CD14-positive monocyte (primary cell): ENCODE data around the gene RBSN. TPM values are rescaled to one million over a fixed set of nuclear protein-coding genes. Genes with fewer than 3 reads are reported as not detected.

Experiments
- DNase-seq, 3 donors: peaks; one replicate each; pipeline ENCODE4 v3.0.0-alpha.2; 2011 to 2022
- H2AFZ ChIP-seq: 2 replicates; pipeline ENCODE4 v1.6.0; 2012; ENCODE audit warnings: mild to moderate bottlenecking, low read depth, low read length, inconsistent platforms; ENCODE audit not compliant: insufficient read depth, poor library complexity, severe bottlenecking
- H3K27ac ChIP-seq, 2 donors: 1 replicate in 1 of 2; 2 replicates in 1 of 2; pipeline ENCODE4 v1.5.1; 2012 to 2013; ENCODE audit warnings: low read length in 2 of 2, control low read depth in 1 of 2, inconsistent platforms in 1 of 2, low read depth in 1 of 2, mild to moderate bottlenecking in 1 of 2
- H3K27me3 ChIP-seq, 2 donors: one replicate each; pipeline versions ENCODE4 v1.6.0 to v1.6.1; 2011 to 2013; ENCODE audit warnings: low read length in 2 of 2; ENCODE audit not compliant: control insufficient read depth in 2 of 2, insufficient read depth in 2 of 2
- H3K36me3 ChIP-seq, 2 donors: replicated peaks in 1 of 2; 1 replicate in 1 of 2; 2 replicates in 1 of 2; pipeline versions ENCODE4 v1.5.1 to v1.6.1; 2012 to 2013; ENCODE audit warnings: low read length in 2 of 2, control low read depth in 1 of 2, inconsistent platforms in 1 of 2, mild to moderate bottlenecking in 1 of 2; ENCODE audit not compliant: insufficient read depth in 2 of 2, control insufficient read depth in 1 of 2
- H3K4me1 ChIP-seq, 2 donors: 1 replicate in 1 of 2; 2 replicates in 1 of 2; pipeline versions ENCODE4 v1.5.1 to v1.6.1; 2012 to 2013; ENCODE audit warnings: low read length in 2 of 2, control low read depth in 1 of 2, inconsistent platforms in 1 of 2, mild to moderate bottlenecking in 1 of 2, moderate library complexity in 1 of 2; ENCODE audit not compliant: insufficient read depth in 2 of 2, control insufficient read depth in 1 of 2
- H3K4me2 ChIP-seq: replicated peaks from 2 replicates; pipeline ENCODE3; 2012; ENCODE audit warnings: low read length, moderate library complexity, mild to moderate bottlenecking; ENCODE audit not compliant: poor library complexity, severe bottlenecking; ENCODE audit errors: extremely low read depth
- H3K4me3 ChIP-seq, 3 experiments: fragments of 200-600 bp in 1 of 3; sonication (generic) in 1 of 3; replicated peaks in 1 of 3; 1 replicate in 2 of 3; 2 replicates in 1 of 3; pipeline ENCODE4 v1.5.1; 2011 to 2013; ENCODE audit warnings: low read length in 3 of 3, mild to moderate bottlenecking in 3 of 3, control low read depth in 2 of 3, low read depth in 2 of 3, inconsistent platforms in 1 of 3, moderate library complexity in 1 of 3
- H3K79me2 ChIP-seq: 2 replicates; pipeline ENCODE4 v1.6.0; 2012; ENCODE audit warnings: mild to moderate bottlenecking, control low read depth, inconsistent platforms, low read length, moderate library complexity; ENCODE audit not compliant: insufficient read depth
- H3K9ac ChIP-seq: 2 replicates; pipeline ENCODE4 v1.6.0; 2017; ENCODE audit warnings: low read length, mild to moderate bottlenecking; ENCODE audit not compliant: insufficient read depth, poor library complexity, severe bottlenecking
- H3K9me3 ChIP-seq, 2 donors: replicated peaks in 1 of 2; 1 replicate in 1 of 2; 2 replicates in 1 of 2; pipeline versions ENCODE4 v1.5.1 to v1.6.1; 2012 to 2013; ENCODE audit warnings: low read length in 2 of 2, control low read depth in 1 of 2; ENCODE audit not compliant: control insufficient read depth in 1 of 2, insufficient read depth in 1 of 2
- H4K20me1 ChIP-seq: 2 replicates; pipeline ENCODE4 v1.6.0; 2012; ENCODE audit warnings: mild to moderate bottlenecking, low read length, control low read depth, moderate library complexity; ENCODE audit not compliant: insufficient read depth
- H3K27ac Mint-ChIP-seq, 7 donors: one replicate each; pipeline ENCODE4 v1.8.0; 2020; ENCODE audit warnings: mild to moderate bottlenecking in 7 of 7, mixed read lengths in 7 of 7, moderate library complexity in 6 of 7, inconsistent platforms in 2 of 7
- H3K27me3 Mint-ChIP-seq, 3 donors: one replicate each; pipeline ENCODE4 v1.8.0; 2021 to 2022; ENCODE audit warnings: low read depth in 3 of 3, mild to moderate bottlenecking in 3 of 3, mixed read lengths in 3 of 3, moderate library complexity in 3 of 3, inconsistent platforms in 1 of 3
- H3K36me3 Mint-ChIP-seq, 2 donors: one replicate each; pipeline ENCODE4 v1.8.0; 2020; ENCODE audit warnings: mixed read lengths in 2 of 2, inconsistent platforms in 1 of 2, mild to moderate bottlenecking in 1 of 2
- H3K4me1 Mint-ChIP-seq: one replicate; pipeline ENCODE4 v1.8.0; 2020; ENCODE audit warnings: mild to moderate bottlenecking, mixed read lengths
- H3K4me3 Mint-ChIP-seq, 2 donors: one replicate each; pipeline ENCODE4 v1.8.0; 2020; ENCODE audit warnings: mild to moderate bottlenecking in 2 of 2, mixed read lengths in 2 of 2, moderate library complexity in 1 of 2
- H3K9me3 Mint-ChIP-seq, 7 donors: one replicate each; pipeline ENCODE4 v1.8.0; 2020 to 2022; ENCODE audit warnings: mixed read lengths in 7 of 7, mild to moderate bottlenecking in 6 of 7, moderate library complexity in 6 of 7, inconsistent platforms in 2 of 7
- WGBS: methylation state at CpG from one replicate; pipeline ENCODE4 v1.1.5; 2013; ENCODE audit warnings: missing lambda C conversion rate; ENCODE audit not compliant: insufficient coverage; 5-methylcytosine and 5-hydroxymethylcytosine counted together
- intact Hi-C, 2 donors: fragments of 100-400 bp; cut with micrococcal nuclease; formaldehyde crosslinking; loops; one replicate each; pipeline versions ENCODE4 v1.15.0 to v1.15.1; 2023
- polyA plus RNA-seq, 3 donors: library from polyadenylated mRNA; depleted of rRNA in 1 of 3; unstranded in 2 of 3; stranded (reverse) in 1 of 3; fragments of 300-500 nt in 2 of 3; fragments of >200 nt in 1 of 3; fragmentation: Illumina TruSeq in 2 of 3; gene quantifications; 1 replicate in 2 of 3; 2 replicates in 1 of 3; pipeline ENCODE4 v1.2.3, GENCODE V29; 2012 to 2021
- TF ChIP-seq, protein P1 (sequence below): fragments of 200-600 bp; IDR thresholded peaks from one replicate; pipeline ENCODE4 v1.8.0; 2022; ENCODE audit warnings: antibody characterized with exemption, mild to moderate bottlenecking

RBSN gene
- polyA plus RNA-seq, 3 donors: 6.7 to 10.1 (median 8.1) TPM

DNA sequence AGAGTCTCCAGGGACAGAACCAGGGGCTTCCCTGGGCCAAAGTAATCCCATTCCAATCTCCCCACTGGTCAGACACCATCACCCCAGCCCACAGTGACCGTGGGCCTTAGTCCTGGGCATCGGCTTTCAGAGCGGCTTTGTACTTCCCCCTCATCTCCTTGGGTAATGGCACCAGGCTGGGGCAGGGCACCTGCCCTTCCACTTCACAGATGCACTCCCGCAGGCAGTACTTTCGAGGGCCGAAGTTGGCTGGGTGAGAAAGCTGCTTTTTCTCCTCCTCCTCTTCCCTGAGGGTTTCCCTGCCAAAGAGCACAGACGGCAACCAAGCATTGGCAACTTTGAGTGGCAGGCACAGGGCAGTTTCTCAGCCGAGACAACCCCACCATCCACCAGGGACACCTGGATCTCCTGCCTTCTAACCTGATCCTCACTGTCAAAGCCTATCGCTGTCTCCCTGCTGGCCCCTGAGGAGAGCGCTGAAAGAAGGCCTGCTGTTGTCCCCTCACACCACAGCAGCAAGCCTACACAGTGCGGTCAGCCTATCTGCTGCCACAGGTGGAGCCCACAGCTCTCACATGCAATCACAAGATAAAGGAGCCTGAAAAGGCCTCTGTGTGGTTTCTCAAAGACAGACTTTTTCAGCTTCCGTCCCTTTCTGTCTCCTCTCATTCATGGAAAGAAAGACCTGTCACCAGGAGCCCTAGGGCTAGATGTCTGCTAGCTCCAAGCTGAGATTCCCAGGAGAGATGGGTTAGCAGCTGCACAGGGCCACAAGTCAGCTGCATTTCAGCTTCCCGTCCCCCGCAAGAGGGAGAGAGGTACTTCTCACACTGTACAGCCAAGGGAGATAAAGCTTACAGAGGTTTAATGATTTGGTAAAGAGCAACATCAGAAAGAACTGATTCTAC lies 46.4 kb downstream of the RBSN start:
- Histone ChIP-seq H3K36me3 (peaks cover 65 to 82% of the 10 kb centered on the region in 2 donors), H3K9ac (no peak overlapping the region), H2AFZ (no peak overlapping the region), H3K79me2 (peaks cover 26% of the 10 kb centered on the region), H3K9me3 (no peaks in the 10 kb centered on the region), H3K4me1 (no peaks in the 10 kb centered on the region), H3K4me3 (no peak overlapping the region), H3K27ac (no peak overlapping the region), H4K20me1 (peaks cover 44% of the 10 kb centered on the region), H3K27me3 (no peaks in the 10 kb centered on the region), H3K4me2 (no peak overlapping the region)
- TF ChIP-seq, protein P1, sequence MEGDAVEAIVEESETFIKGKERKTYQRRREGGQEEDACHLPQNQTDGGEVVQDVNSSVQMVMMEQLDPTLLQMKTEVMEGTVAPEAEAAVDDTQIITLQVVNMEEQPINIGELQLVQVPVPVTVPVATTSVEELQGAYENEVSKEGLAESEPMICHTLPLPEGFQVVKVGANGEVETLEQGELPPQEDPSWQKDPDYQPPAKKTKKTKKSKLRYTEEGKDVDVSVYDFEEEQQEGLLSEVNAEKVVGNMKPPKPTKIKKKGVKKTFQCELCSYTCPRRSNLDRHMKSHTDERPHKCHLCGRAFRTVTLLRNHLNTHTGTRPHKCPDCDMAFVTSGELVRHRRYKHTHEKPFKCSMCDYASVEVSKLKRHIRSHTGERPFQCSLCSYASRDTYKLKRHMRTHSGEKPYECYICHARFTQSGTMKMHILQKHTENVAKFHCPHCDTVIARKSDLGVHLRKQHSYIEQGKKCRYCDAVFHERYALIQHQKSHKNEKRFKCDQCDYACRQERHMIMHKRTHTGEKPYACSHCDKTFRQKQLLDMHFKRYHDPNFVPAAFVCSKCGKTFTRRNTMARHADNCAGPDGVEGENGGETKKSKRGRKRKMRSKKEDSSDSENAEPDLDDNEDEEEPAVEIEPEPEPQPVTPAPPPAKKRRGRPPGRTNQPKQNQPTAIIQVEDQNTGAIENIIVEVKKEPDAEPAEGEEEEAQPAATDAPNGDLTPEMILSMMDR: no peak
- peaks cover 62 to 80% of the 10 kb centered on the region in 2 donors for H3K36me3 Mint-ChIP-seq
- peak overlapping the region in 3 of 7 donors; percentile 29 to 73 (median 41) for H3K27ac Mint-ChIP-seq
- intact Hi-C loops: no loop called here
- peaks cover 0 to 2% (median 0%) of the 10 kb centered on the region in 7 donors for H3K9me3 Mint-ChIP-seq
- H3K27me3 Mint-ChIP-seq: no peaks in the 10 kb centered on the region
- H3K4me1 Mint-ChIP-seq: peaks cover 2% of the 10 kb centered on the region
- DNase-seq: no peak
- 97% methylated on average over 11 of the region's 14 CpGs for WGBS
- H3K4me3 Mint-ChIP-seq: no peak overlapping the region

DNA sequence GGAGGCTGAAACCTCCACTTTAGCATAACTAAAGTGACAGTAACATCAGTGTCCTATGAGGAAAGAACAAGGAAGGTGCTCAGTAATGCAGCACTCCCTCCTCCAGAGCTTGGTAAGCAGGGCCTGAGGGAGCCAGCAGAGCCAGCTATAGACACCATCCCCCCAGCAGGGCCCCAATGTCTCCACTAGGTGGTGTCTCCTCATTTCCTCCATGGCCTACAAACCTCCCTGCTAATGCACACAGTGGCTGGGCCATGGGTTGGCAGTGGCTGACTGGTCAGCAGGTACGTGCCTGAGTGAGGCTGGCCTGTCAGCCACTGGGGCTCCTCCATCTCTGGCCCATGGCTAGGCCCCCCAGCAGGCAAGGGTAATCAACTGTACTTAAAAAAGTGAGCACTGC lies 47.4 kb downstream of the RBSN start:
- H3K4me2 ChIP-seq: no peak overlapping the region
- DNase-seq: peak in 2 of 3 donors; percentile 18 to 24
- peaks cover 65 to 82% of the 10 kb centered on the region in 2 donors for H3K36me3 ChIP-seq
- H3K27me3 ChIP-seq: no peaks in the 10 kb centered on the region
- Mint-ChIP-seq H3K4me1 (peaks cover 2% of the 10 kb centered on the region), H3K27ac (peak overlapping the region in 2 of 7 donors; percentile 69 to 70), H3K4me3 (no peak overlapping the region), H3K36me3 (peaks cover 67 to 80% of the 10 kb centered on the region in 2 donors), H3K27me3 (no peaks in the 10 kb centered on the region), H3K9me3 (peaks cover 0 to 2% (median 0%) of the 10 kb centered on the region in 7 donors)
- no peaks in the 10 kb centered on the region for H3K4me1 ChIP-seq
- TF ChIP-seq, protein P1: peak; percentile 65
- intact Hi-C loops: no loop called here
- H3K9me3 ChIP-seq: no peaks in the 10 kb centered on the region
- peaks cover 16% of the 10 kb centered on the region for H3K79me2 ChIP-seq
- no peak overlapping the region for H3K4me3 ChIP-seq
- no peak overlapping the region for H3K9ac ChIP-seq
- no peak overlapping the region for H2AFZ ChIP-seq
- H4K20me1 ChIP-seq: peaks cover 41% of the 10 kb centered on the region
- H3K27ac ChIP-seq: peak overlapping the region in 1 of 2 donors; percentile 4
- WGBS: 90% methylated on average over 1 of the region's 1 CpG
